ENCODE results near the gene CLRN3.

Gene CLRN3

GRCh38 chr10:127872011-127872761, 20.6 kb downstream of the CLRN3 start:
- Histone ChIP-seq H3K4me3 (ENCODE audit: severe bottlenecking) (no peak overlapping the region), H3K36me3 (ENCODE audit: low read depth) (no peaks in the 10 kb centered on the region), H3K9me3 (ENCODE audit: severe bottlenecking) (peaks cover 9% of the 10 kb centered on the region), H3K27me3 (ENCODE audit: insufficient read depth, poor library complexity, severe bottlenecking) (peaks cover 3% of the 10 kb centered on the region), H3K4me1 (ENCODE audit: insufficient read depth, poor library complexity, severe bottlenecking) (no peaks in the 10 kb centered on the region), H3K27ac (ENCODE audit: poor library complexity, severe bottlenecking) (no peak overlapping the region)
- no peak for TF ChIP-seq CTCF (IDR thresholded peaks at IDR 0.05; ENCODE audit: poor library complexity, severe bottlenecking)
- DNase-seq (ENCODE audit: low spot score) (no peak), ATAC-seq (ENCODE audit: low read depth) (peak; percentile 50; the same call in 2 of the 3 replicates)

GRCh38 chr10:127871631-127872010, 21.1 kb downstream of the CLRN3 start:
- ATAC-seq (ENCODE audit: low read depth) (no peak; the same call in 2 of the 3 replicates), DNase-seq (ENCODE audit: low spot score) (no peak)
- H3K27me3 ChIP-seq (ENCODE audit: insufficient read depth, poor library complexity, severe bottlenecking), result peaks cover 3% of the 10 kb centered on the region
- H3K4me1 ChIP-seq (ENCODE audit: insufficient read depth, poor library complexity, severe bottlenecking), result no peaks in the 10 kb centered on the region
- H3K4me3 ChIP-seq (ENCODE audit: severe bottlenecking), result no peak overlapping the region
- H3K9me3 ChIP-seq (ENCODE audit: severe bottlenecking), result peaks cover 9% of the 10 kb centered on the region
- TF ChIP-seq CTCF (IDR thresholded peaks at IDR 0.05; ENCODE audit: poor library complexity, severe bottlenecking), result no peak
- no peaks in the 10 kb centered on the region for H3K36me3 ChIP-seq (ENCODE audit: low read depth)
- no peak overlapping the region for H3K27ac ChIP-seq (ENCODE audit: poor library complexity, severe bottlenecking)

- Histone ChIP-seq H3K4me3 (ENCODE audit: severe bottlenecking) (no peak overlapping the region), H3K9me3 (ENCODE audit: severe bottlenecking) (peaks cover 9% of the 10 kb centered on the region), H3K4me1 (ENCODE audit: insufficient read depth, poor library complexity, severe bottlenecking) (no peaks in the 10 kb centered on the region), H3K27me3 (ENCODE audit: insufficient read depth, poor library complexity, severe bottlenecking) (peaks cover 3% of the 10 kb centered on the region), H3K36me3 (ENCODE audit: low read depth) (no peaks in the 10 kb centered on the region), H3K27ac (ENCODE audit: poor library complexity, severe bottlenecking) (no peak overlapping the region)
- no peak for TF ChIP-seq CTCF (IDR thresholded peaks at IDR 0.05; ENCODE audit: poor library complexity, severe bottlenecking)
- ATAC-seq (ENCODE audit: low read depth), result no peak
- no peak for DNase-seq (ENCODE audit: low spot score)
These were observed 23.4 kb downstream of the CLRN3 start for GRCh38 chr10:127869329-127869728.

GRCh38 chr10:127867805-127868204, 24.9 kb downstream of the CLRN3 start:
- H3K36me3 ChIP-seq (ENCODE audit: low read depth), result no peaks in the 10 kb centered on the region
- no peak for DNase-seq (ENCODE audit: low spot score)

More at GRCh38 chr10:127867805-127868204, 24.9 kb downstream of the CLRN3 start:
- no peak for ATAC-seq (ENCODE audit: low read depth)
- no peak for TF ChIP-seq CTCF (IDR thresholded peaks at IDR 0.05; ENCODE audit: poor library complexity, severe bottlenecking)
- Histone ChIP-seq H3K27me3 (ENCODE audit: insufficient read depth, poor library complexity, severe bottlenecking) (peaks cover 3% of the 10 kb centered on the region), H3K27ac (ENCODE audit: poor library complexity, severe bottlenecking) (no peak overlapping the region), H3K4me1 (ENCODE audit: insufficient read depth, poor library complexity, severe bottlenecking) (no peaks in the 10 kb centered on the region), H3K4me3 (ENCODE audit: severe bottlenecking) (no peak overlapping the region), H3K9me3 (ENCODE audit: severe bottlenecking) (peaks cover 11% of the 10 kb centered on the region)

Measured in RWPE2 (cell line).